ENCODE data around the gene CNNM3.
A peak's percentile ranks its signal among the peaks of the same experiment; 100 is the strongest.

The CNNM3 gene

GRCh38 chr2:96839875-96840850 lies 24.1 kb downstream of the CNNM3 start:
- peaks cover 5% of the 10 kb centered on the region for H3K36me3 ChIP-seq (ENCODE audit: control insufficient read depth, insufficient read depth, low read length)
- peaks cover 18% of the 10 kb centered on the region for H3K4me1 ChIP-seq (ENCODE audit: control insufficient read depth, insufficient read depth, low read length, poor library complexity, severe bottlenecking)
- no peaks in the 10 kb centered on the region for H3K9me3 ChIP-seq (ENCODE audit: control insufficient read depth, low read length)
- no peaks in the 10 kb centered on the region for H3K27me3 ChIP-seq (replicated peaks; ENCODE audit: control insufficient read depth, insufficient read depth, low read length, poor library complexity, severe bottlenecking)
- H3K27ac ChIP-seq (ENCODE audit: insufficient read depth, low read length, poor library complexity, severe bottlenecking), result no peak overlapping the region
- H3K4me3 ChIP-seq (ENCODE audit: insufficient read depth, low read depth, low read length, poor library complexity, severe bottlenecking), result peak overlapping the region; percentile 38
- DNase-seq, result no peak

GRCh38 chr2:96841701-96842495 lies 25.8 kb downstream of the CNNM3 start:
- Histone ChIP-seq H3K4me3 (ENCODE audit: insufficient read depth, low read depth, low read length, poor library complexity, severe bottlenecking) (no peak overlapping the region), H3K9me3 (ENCODE audit: control insufficient read depth, low read length) (no peaks in the 10 kb centered on the region), H3K36me3 (ENCODE audit: control insufficient read depth, insufficient read depth, low read length) (peaks cover 7% of the 10 kb centered on the region), H3K4me1 (ENCODE audit: control insufficient read depth, insufficient read depth, low read length, poor library complexity, severe bottlenecking) (peaks cover 18% of the 10 kb centered on the region), H3K27me3 (replicated peaks; ENCODE audit: control insufficient read depth, insufficient read depth, low read length, poor library complexity, severe bottlenecking) (no peaks in the 10 kb centered on the region), H3K27ac (ENCODE audit: insufficient read depth, low read length, poor library complexity, severe bottlenecking) (no peak overlapping the region)
- DNase-seq, result no peak

GRCh38 chr2:96842600-96842999 lies 26.5 kb downstream of the CNNM3 start:
- no peak for DNase-seq
- peaks cover 18% of the 10 kb centered on the region for H3K4me1 ChIP-seq (ENCODE audit: control insufficient read depth, insufficient read depth, low read length, poor library complexity, severe bottlenecking)
- H3K27ac ChIP-seq (ENCODE audit: insufficient read depth, low read length, poor library complexity, severe bottlenecking), result no peak overlapping the region
- no peaks in the 10 kb centered on the region for H3K27me3 ChIP-seq (replicated peaks; ENCODE audit: control insufficient read depth, insufficient read depth, low read length, poor library complexity, severe bottlenecking)
- no peak overlapping the region for H3K4me3 ChIP-seq (ENCODE audit: insufficient read depth, low read depth, low read length, poor library complexity, severe bottlenecking)
- H3K9me3 ChIP-seq (ENCODE audit: control insufficient read depth, low read length), result no peaks in the 10 kb centered on the region
- peaks cover 11% of the 10 kb centered on the region for H3K36me3 ChIP-seq (ENCODE audit: control insufficient read depth, insufficient read depth, low read length)

GRCh38 chr2:96843538-96844268 lies 27.6 kb downstream of the CNNM3 start, which contains the start of gene ANKRD23:
ANKRD23 (minus strand) TSS chr2:96844021; CDS start chr2:96843992, 29 bp downstream.
- Histone ChIP-seq H3K4me1 (ENCODE audit: control insufficient read depth, insufficient read depth, low read length, poor library complexity, severe bottlenecking) (peaks cover 13% of the 10 kb centered on the region), H3K4me3 (ENCODE audit: insufficient read depth, low read depth, low read length, poor library complexity, severe bottlenecking) (no peak within 1 kb of the TSS), H3K9me3 (ENCODE audit: control insufficient read depth, low read length) (no peaks in the 10 kb centered on the region), H3K27me3 (replicated peaks; ENCODE audit: control insufficient read depth, insufficient read depth, low read length, poor library complexity, severe bottlenecking) (no peaks in the 10 kb centered on the region), H3K27ac (ENCODE audit: insufficient read depth, low read length, poor library complexity, severe bottlenecking) (no peak within 1 kb of the TSS), H3K36me3 (ENCODE audit: control insufficient read depth, insufficient read depth, low read length) (peaks cover 20% of the 10 kb centered on the region)
- no peak for DNase-seq

GRCh38 chr2:96844405-96844808 lies 28.3 kb downstream of the CNNM3 start:
- Histone ChIP-seq H3K27me3 (replicated peaks; ENCODE audit: control insufficient read depth, insufficient read depth, low read length, poor library complexity, severe bottlenecking) (no peaks in the 10 kb centered on the region), H3K4me1 (ENCODE audit: control insufficient read depth, insufficient read depth, low read length, poor library complexity, severe bottlenecking) (peaks cover 6% of the 10 kb centered on the region), H3K36me3 (ENCODE audit: control insufficient read depth, insufficient read depth, low read length) (peaks cover 20% of the 10 kb centered on the region), H3K4me3 (ENCODE audit: insufficient read depth, low read depth, low read length, poor library complexity, severe bottlenecking) (no peak overlapping the region), H3K9me3 (ENCODE audit: control insufficient read depth, low read length) (no peaks in the 10 kb centered on the region), H3K27ac (ENCODE audit: insufficient read depth, low read length, poor library complexity, severe bottlenecking) (no peak overlapping the region)
- DNase-seq, result no peak

GRCh38 chr2:96846825-96847224 lies 30.8 kb downstream of the CNNM3 start:
- Histone ChIP-seq H3K4me3 (ENCODE audit: insufficient read depth, low read depth, low read length, poor library complexity, severe bottlenecking) (no peak overlapping the region), H3K36me3 (ENCODE audit: control insufficient read depth, insufficient read depth, low read length) (peaks cover 33% of the 10 kb centered on the region), H3K27me3 (replicated peaks; ENCODE audit: control insufficient read depth, insufficient read depth, low read length, poor library complexity, severe bottlenecking) (no peaks in the 10 kb centered on the region), H3K4me1 (ENCODE audit: control insufficient read depth, insufficient read depth, low read length, poor library complexity, severe bottlenecking) (no peaks in the 10 kb centered on the region), H3K27ac (ENCODE audit: insufficient read depth, low read length, poor library complexity, severe bottlenecking) (no peak overlapping the region), H3K9me3 (ENCODE audit: control insufficient read depth, low read length) (no peaks in the 10 kb centered on the region)
- DNase-seq, result no peak

- Histone ChIP-seq H3K36me3 (ENCODE audit: control insufficient read depth, insufficient read depth, low read length) (peaks cover 37% of the 10 kb centered on the region), H3K27ac (ENCODE audit: insufficient read depth, low read length, poor library complexity, severe bottlenecking) (no peak overlapping the region), H3K4me1 (ENCODE audit: control insufficient read depth, insufficient read depth, low read length, poor library complexity, severe bottlenecking) (no peaks in the 10 kb centered on the region), H3K9me3 (ENCODE audit: control insufficient read depth, low read length) (no peaks in the 10 kb centered on the region), H3K27me3 (replicated peaks; ENCODE audit: control insufficient read depth, insufficient read depth, low read length, poor library complexity, severe bottlenecking) (no peaks in the 10 kb centered on the region), H3K4me3 (ENCODE audit: insufficient read depth, low read depth, low read length, poor library complexity, severe bottlenecking) (no peak overlapping the region)
- no peak for DNase-seq
Observed at GRCh38 chr2:96847586-96847985, 31.5 kb downstream of the CNNM3 start.

GRCh38 chr2:96848264-96848663 lies 32.2 kb downstream of the CNNM3 start:
- Histone ChIP-seq H3K27ac (ENCODE audit: insufficient read depth, low read length, poor library complexity, severe bottlenecking) (no peak overlapping the region), H3K9me3 (ENCODE audit: control insufficient read depth, low read length) (no peaks in the 10 kb centered on the region), H3K36me3 (ENCODE audit: control insufficient read depth, insufficient read depth, low read length) (peaks cover 44% of the 10 kb centered on the region), H3K27me3 (replicated peaks; ENCODE audit: control insufficient read depth, insufficient read depth, low read length, poor library complexity, severe bottlenecking) (no peaks in the 10 kb centered on the region), H3K4me1 (ENCODE audit: control insufficient read depth, insufficient read depth, low read length, poor library complexity, severe bottlenecking) (no peaks in the 10 kb centered on the region), H3K4me3 (ENCODE audit: insufficient read depth, low read depth, low read length, poor library complexity, severe bottlenecking) (no peak overlapping the region)
- DNase-seq, result no peak

- Histone ChIP-seq H3K9me3 (ENCODE audit: control insufficient read depth, low read length) (no peaks in the 10 kb centered on the region), H3K36me3 (ENCODE audit: control insufficient read depth, insufficient read depth, low read length) (peaks cover 39% of the 10 kb centered on the region), H3K27ac (ENCODE audit: insufficient read depth, low read length, poor library complexity, severe bottlenecking) (no peak overlapping the region), H3K4me1 (ENCODE audit: control insufficient read depth, insufficient read depth, low read length, poor library complexity, severe bottlenecking) (peaks cover 11% of the 10 kb centered on the region), H3K4me3 (ENCODE audit: insufficient read depth, low read depth, low read length, poor library complexity, severe bottlenecking) (no peak overlapping the region), H3K27me3 (replicated peaks; ENCODE audit: control insufficient read depth, insufficient read depth, low read length, poor library complexity, severe bottlenecking) (no peaks in the 10 kb centered on the region)
- no peak for DNase-seq
Observed at GRCh38 chr2:96852667-96853066, 36.6 kb downstream of the CNNM3 start.

Measured in effector memory CD4-positive, alpha-beta T cell (primary cell).